Activated T-helper 2 cell treated with anti-CD3 and anti-CD28 coated beads, Interferon-gamma antibody, Interleukin-2, Interleukin-4, amounts not matched to agents 10 μg/mL and 5 μg/mL and 100 μg/mL, durations not matched to agents 14 hours and 24 hours and 36 hours (primary cell): ENCODE results near the gene CCR9. TPM values are rescaled to one million over a fixed set of nuclear protein-coding genes. Genes with fewer than 3 reads are reported as not detected.
"Not testable (repeated sequence)": the region's sequence is repeated elsewhere in the genome, so short reads cannot be mapped to it uniquely, and the experiment has no call there.

Experiments used
- DNase-seq: peaks from one replicate; pipeline ENCODE4 v3.0.0; 2021; ENCODE audit warnings: low spot score
- H3K27ac Mint-ChIP-seq: one replicate; pipeline ENCODE4 v1.8.0; 2021; ENCODE audit warnings: mixed read lengths
- H3K27me3 Mint-ChIP-seq: one replicate; pipeline ENCODE4 v1.8.0; 2021; ENCODE audit warnings: low read depth, mixed read lengths
- H3K36me3 Mint-ChIP-seq: one replicate; pipeline ENCODE4 v1.8.0; 2021; ENCODE audit warnings: low read depth, mixed read lengths
- H3K4me1 Mint-ChIP-seq: one replicate; pipeline ENCODE4 v1.8.0; 2021; ENCODE audit warnings: low read depth, mixed read lengths
- H3K4me3 Mint-ChIP-seq: one replicate; pipeline ENCODE4 v1.8.0; 2021; ENCODE audit warnings: low read depth, mild to moderate bottlenecking, moderate library complexity, mixed read lengths
- H3K9me3 Mint-ChIP-seq: one replicate; pipeline ENCODE4 v1.8.0; 2021; ENCODE audit warnings: mixed read lengths
- intact Hi-C: fragments of 100-400 bp; cut with micrococcal nuclease; formaldehyde crosslinking; loops from one replicate; pipeline ENCODE4 v1.15.1; 2023
- total RNA-seq: library from RNA; stranded (reverse); gene quantifications from 2 replicates; pipeline ENCODE4 v1.2.3, GENCODE V29; 2022

The CCR9 gene, protein sequence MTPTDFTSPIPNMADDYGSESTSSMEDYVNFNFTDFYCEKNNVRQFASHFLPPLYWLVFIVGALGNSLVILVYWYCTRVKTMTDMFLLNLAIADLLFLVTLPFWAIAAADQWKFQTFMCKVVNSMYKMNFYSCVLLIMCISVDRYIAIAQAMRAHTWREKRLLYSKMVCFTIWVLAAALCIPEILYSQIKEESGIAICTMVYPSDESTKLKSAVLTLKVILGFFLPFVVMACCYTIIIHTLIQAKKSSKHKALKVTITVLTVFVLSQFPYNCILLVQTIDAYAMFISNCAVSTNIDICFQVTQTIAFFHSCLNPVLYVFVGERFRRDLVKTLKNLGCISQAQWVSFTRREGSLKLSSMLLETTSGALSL
- total RNA-seq: not detected in 2 replicates

DNA sequence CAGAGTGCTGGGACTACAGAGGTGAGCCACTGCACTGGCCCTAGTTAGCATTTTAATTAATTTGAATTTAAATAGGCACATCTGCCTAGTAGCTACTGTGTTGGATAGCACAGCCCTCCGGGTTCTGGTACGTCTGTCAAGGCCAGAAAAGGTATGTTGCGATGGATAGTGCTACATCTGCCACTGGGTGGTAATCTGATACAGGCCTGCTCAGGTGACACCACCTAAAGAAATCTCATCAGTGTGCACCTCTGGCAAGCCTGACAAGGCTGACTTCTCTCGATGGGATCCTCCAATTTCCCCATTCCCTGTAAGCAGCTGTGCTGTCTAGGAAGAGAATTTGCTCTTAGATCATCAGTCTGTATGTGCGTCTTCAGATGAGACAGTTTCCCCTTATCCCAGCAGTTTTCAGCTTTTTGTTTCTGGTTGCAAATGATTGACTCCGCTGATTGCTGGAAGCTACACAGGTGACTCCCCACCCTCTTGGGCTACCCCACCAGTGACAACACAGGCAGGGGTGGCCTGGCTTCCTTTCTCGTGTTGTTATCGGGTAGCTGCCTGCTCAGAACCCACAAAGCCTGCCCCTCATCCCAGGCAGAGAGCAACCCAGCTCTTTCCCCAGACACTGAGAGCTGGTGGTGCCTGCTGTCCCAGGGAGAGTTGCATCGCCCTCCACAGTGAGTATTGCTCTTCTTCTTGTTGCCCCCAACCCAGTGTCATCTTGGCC, at the start of gene CCR9:
Gene CCR9, plus strand, starts transcription at position 565 of the 727 bp plus-strand sequence. CDS start 8,391 bp downstream, outside the sequence.
- no peak within 1 kb of the TSS for H3K27ac Mint-ChIP-seq
- no peaks in the 10 kb centered on the region for H3K36me3 Mint-ChIP-seq
- H3K4me1 Mint-ChIP-seq: peaks cover 17% of the 10 kb centered on the region
- H3K4me3 Mint-ChIP-seq: no peak within 1 kb of the TSS
- H3K27me3 Mint-ChIP-seq: peaks cover 63% of the 10 kb centered on the region
- no peak for DNase-seq
- no peaks in the 10 kb centered on the region for H3K9me3 Mint-ChIP-seq
- intact Hi-C loops: no loop called here

DNA sequence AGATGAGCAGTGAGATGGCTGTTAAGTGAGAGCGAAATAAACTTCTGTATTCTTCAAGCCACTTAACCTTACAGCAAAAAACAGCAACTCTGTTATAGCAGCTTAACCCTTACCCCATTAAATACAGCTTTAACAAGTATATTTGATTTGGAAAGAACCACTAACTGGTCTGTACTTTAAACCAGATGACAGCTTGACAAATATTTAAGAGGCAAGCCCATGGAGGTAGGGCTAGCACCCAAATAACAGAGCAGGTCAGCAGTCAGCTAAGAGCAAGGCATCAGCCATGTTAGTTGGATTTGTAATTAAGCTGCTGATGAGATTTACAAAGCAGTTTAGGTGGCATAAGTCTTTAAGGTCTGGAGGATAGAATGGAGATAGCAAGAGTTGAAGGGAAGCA, 47.9 kb upstream of the CCR9 start:
- H3K27me3 Mint-ChIP-seq: peaks cover 52% of the 10 kb centered on the region
- peaks cover 8% of the 10 kb centered on the region for H3K9me3 Mint-ChIP-seq
- H3K4me3 Mint-ChIP-seq: no peak overlapping the region
- H3K36me3 Mint-ChIP-seq: no peaks in the 10 kb centered on the region
- H3K4me1 Mint-ChIP-seq: peaks cover 8% of the 10 kb centered on the region
- no peak for DNase-seq
- no peak overlapping the region for H3K27ac Mint-ChIP-seq
- intact Hi-C loops: no loop called here

DNA sequence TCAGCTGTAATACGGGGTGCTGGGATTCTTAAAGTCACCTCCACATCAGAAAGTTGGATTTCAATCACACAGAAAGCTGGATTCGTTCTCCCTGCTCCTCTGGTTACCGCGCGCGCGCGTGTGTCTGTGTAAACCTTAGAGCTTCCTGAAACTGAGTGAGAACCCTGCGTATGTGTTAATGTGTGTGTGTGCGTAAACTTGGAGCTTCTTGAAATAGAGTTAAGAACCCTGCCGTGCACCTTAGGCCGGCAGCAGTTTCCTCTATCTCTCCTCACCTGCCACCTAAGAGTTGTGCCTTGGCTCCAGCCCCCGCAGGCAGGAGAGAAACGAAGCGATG, 45.0 kb upstream of the CCR9 start:
- Mint-ChIP-seq H3K27me3 (peaks cover 71% of the 10 kb centered on the region), H3K27ac (no peak overlapping the region), H3K4me3 (peak overlapping the region; percentile 88), H3K9me3 (peaks cover 8% of the 10 kb centered on the region), H3K36me3 (no peaks in the 10 kb centered on the region), H3K4me1 (peaks cover 20% of the 10 kb centered on the region)
- no peak for DNase-seq
- intact Hi-C loops: loop anchor here (5.0 kb wide), 1 partner anchor 76 kb away; no protein-coding TSS in a partner anchor

DNA sequence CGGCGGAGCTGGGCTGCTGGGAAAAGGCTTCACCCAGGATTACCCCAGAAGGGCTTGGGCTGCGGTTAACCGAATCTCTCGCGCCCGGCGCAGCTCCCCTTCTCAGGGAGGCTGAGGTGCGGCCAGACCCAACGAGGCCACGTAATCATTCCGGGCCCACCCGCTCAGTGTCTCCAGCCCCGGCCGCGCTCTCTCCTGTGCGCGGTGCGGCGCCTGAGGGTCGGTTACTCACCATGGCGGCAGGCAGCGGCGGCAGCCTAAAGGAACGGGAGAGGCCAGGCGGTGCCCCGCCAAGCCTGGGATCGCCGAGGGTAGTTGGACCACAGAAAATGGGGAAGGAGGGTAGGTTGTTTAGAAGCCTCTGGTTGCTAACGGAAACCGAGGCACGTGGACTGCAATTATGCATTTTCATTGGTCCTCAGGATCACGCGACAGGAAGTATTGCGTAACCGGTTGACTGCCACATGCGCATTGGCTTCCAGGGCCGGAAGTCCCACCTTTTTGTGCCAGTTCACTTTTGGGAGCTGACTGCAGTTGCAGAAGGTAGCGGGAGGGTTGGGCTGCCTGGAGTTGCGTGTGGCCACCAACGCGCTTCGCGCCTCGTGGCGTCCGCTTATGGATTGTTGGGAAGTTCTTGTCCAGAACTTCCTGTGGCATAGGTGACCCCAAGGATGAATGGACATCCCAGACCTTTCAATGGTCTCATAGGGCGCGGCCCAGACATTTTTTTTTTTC, 44.4 kb upstream of the CCR9 start, which contains the start of gene LZTFL1:
Gene LZTFL1, minus strand, starts transcription at position 363 of the 735 bp plus-strand sequence. Its CDS starts 128 bp downstream, at position 235.
- Mint-ChIP-seq H3K27ac (no peak within 1 kb of the TSS), H3K4me1 (peaks cover 20% of the 10 kb centered on the region), H3K9me3 (peaks cover 8% of the 10 kb centered on the region), H3K27me3 (peaks cover 73% of the 10 kb centered on the region), H3K36me3 (no peaks in the 10 kb centered on the region), H3K4me3 (peak within 1 kb of the TSS; percentile 88)
- DNase-seq: peak; percentile 83
- intact Hi-C loops: loop anchor here (5.0 kb wide), 1 partner anchor 75 kb away; no protein-coding TSS in a partner anchor

DNA sequence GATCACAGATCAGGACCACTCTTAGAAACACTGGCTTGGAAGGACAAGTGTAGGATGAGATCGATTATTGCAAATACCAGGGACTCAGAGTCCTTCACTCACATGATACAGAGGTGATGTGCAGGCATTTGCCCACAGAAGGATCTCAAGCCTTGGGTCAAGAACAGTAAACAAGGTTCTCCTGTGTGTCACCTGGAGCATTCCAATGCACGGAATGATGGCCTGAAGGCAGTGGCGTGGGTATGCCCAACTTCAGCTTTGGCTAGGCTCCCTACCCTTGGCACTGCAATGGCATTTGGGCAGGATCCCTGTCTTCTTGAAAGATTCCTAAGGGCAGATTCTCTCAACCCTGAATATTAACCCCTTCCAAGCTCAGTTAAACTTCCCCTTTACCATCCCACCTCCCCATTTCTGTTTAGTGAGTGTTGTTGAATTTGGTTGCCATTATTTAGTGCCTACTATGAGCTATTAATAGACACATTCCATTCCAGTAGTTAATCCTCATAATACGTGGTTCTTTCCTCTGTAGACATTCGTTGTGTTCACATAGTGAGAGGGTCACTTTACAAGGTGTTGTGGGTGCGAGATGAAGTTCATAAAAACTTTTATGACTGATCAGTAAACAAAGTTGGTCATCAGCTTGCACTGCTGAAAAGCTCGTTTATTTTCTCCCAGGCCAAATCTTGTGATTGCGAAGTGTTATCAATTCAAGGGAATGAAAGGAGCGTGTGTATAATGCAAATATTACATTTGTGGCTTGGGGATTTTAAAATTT, 43.3 kb upstream of the CCR9 start:
- Mint-ChIP-seq H3K4me1 (peaks cover 20% of the 10 kb centered on the region), H3K4me3 (peak overlapping the region; percentile 45), H3K27me3 (peaks cover 74% of the 10 kb centered on the region), H3K9me3 (peaks cover 8% of the 10 kb centered on the region), H3K27ac (no peak overlapping the region), H3K36me3 (no peaks in the 10 kb centered on the region)
- DNase-seq: no peak
- intact Hi-C loops: loop anchor here (5.0 kb wide), 1 partner anchor 74 kb away; no protein-coding TSS in a partner anchor

DNA sequence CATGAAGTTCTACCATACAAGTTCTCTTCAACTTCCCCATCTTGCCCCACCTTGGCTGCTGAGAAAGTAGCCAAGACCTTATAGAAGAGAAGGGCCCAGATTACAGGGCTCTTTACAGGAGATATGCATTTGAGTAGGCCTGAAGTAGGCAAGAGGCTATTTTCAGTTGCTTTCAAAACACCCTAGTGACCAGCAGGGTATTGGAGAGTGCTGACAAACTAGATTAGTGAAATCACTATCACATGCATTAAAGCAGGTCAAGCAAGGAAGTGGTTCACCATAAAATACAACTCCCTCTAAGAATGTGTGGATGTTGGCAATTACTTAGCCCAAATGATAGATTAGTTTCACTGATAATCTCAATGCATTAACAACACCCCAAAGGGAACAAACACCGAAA, 41.7 kb upstream of the CCR9 start:
- H3K4me1 Mint-ChIP-seq: peaks cover 20% of the 10 kb centered on the region
- H3K27me3 Mint-ChIP-seq: peaks cover 71% of the 10 kb centered on the region
- H3K36me3 Mint-ChIP-seq: no peaks in the 10 kb centered on the region
- peaks cover 8% of the 10 kb centered on the region for H3K9me3 Mint-ChIP-seq
- DNase-seq: no peak
- H3K4me3 Mint-ChIP-seq: no peak overlapping the region
- no peak overlapping the region for H3K27ac Mint-ChIP-seq
- intact Hi-C loops: loop anchor here (2.0 to 5.0 kb wide), 2 partner anchors 16 to 73 kb away; no protein-coding TSS in a partner anchor

DNA sequence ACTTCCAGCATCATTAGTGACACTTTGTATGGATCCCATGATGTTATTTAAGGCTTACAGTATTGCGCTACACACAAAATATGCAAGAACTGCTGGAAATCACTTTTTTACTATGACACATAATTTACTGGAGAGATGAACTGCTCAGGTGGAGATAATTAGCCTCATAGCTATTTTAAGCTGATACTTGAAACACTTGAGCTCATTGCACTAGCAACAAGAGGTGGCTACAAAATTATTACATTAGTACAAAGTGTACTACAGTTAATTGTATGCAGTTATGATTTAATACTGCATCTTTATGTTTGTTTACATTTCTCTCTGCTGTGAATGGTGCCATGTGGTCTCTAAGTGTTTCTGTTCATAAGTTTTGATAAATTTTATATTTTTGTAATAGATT, 38.0 kb upstream of the CCR9 start:
- intact Hi-C loops: no loop called here
- H3K36me3 Mint-ChIP-seq: no peaks in the 10 kb centered on the region
- H3K27me3 Mint-ChIP-seq: peaks cover 74% of the 10 kb centered on the region
- peaks cover 20% of the 10 kb centered on the region for H3K4me1 Mint-ChIP-seq
- no peak overlapping the region for H3K27ac Mint-ChIP-seq
- no peaks in the 10 kb centered on the region for H3K9me3 Mint-ChIP-seq
- no peak overlapping the region for H3K4me3 Mint-ChIP-seq
- DNase-seq: no peak

DNA sequence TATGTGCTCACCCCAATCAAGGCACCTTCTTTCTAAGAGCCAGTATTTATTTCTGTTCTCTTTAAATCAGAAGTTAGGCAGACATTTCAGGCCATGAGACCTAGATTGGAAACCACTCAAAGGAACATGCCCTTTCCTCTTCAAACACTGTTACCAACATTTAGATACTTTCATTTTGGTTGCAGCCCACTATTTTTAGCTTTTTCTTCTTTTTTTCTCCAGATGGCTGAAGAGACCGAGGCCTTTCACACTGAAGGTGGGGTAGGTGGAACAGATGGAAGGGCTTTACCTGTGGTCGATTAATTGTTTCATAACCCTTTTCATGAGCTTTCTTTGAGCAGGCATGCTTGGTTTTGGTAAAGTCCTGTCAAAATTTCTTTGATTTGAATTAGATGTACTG, 33.5 kb upstream of the CCR9 start:
- no peak overlapping the region for H3K4me3 Mint-ChIP-seq
- peaks cover 79% of the 10 kb centered on the region for H3K27me3 Mint-ChIP-seq
- peaks cover 12% of the 10 kb centered on the region for H3K9me3 Mint-ChIP-seq
- no peak for DNase-seq
- intact Hi-C loops: no loop called here
- H3K4me1 Mint-ChIP-seq: peaks cover 8% of the 10 kb centered on the region
- no peak overlapping the region for H3K27ac Mint-ChIP-seq
- H3K36me3 Mint-ChIP-seq: peaks cover 4% of the 10 kb centered on the region

DNA sequence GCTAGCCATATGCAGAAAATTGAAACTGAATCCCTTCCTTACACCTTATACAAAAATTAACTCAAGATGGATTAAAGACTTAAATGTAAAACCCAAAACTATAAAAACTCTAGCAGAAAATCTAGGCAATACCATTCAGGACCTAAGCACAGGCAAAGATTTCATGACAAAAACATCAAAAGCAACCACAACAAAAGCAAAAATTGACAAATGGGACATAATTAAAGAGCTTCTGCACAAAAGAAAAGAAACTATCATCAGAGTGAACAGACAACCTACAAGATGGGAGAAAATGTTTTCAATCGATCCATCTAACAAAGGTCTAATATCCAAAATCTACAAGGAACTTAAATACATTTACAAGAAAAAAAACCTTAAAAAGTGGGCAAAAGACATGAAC, 30.0 kb upstream of the CCR9 start:
- Mint-ChIP-seq H3K27me3 (peaks cover 68% of the 10 kb centered on the region), H3K4me1 (peaks cover 19% of the 10 kb centered on the region), H3K9me3 (peaks cover 12% of the 10 kb centered on the region)
- H3K36me3 Mint-ChIP-seq, intact Hi-C loops, H3K4me3 Mint-ChIP-seq, DNase-seq, H3K27ac Mint-ChIP-seq: not testable (repeated sequence)

DNA sequence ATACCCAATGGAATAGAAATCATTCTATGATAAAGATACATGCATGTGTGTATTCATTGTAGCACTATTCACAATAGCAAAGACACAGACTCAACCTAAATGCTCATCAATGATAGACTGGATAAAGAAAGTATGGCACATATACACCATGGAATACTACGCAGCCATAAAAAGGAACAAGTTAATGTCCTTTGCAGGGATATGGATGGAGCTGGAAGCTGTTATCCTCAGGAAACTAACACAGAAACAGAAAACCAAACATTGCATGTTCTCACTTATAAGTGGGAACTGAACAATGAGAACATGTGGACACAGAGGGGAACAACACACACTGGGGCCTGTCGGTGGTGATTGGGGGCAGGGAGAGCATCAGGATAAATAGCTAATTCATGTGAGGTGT, 29.3 kb upstream of the CCR9 start:
- H3K4me3 Mint-ChIP-seq, DNase-seq, H3K27ac Mint-ChIP-seq, intact Hi-C loops, H3K36me3 Mint-ChIP-seq: not testable (repeated sequence)
- peaks cover 23% of the 10 kb centered on the region for H3K4me1 Mint-ChIP-seq
- peaks cover 12% of the 10 kb centered on the region for H3K9me3 Mint-ChIP-seq
- H3K27me3 Mint-ChIP-seq: peaks cover 64% of the 10 kb centered on the region

DNA sequence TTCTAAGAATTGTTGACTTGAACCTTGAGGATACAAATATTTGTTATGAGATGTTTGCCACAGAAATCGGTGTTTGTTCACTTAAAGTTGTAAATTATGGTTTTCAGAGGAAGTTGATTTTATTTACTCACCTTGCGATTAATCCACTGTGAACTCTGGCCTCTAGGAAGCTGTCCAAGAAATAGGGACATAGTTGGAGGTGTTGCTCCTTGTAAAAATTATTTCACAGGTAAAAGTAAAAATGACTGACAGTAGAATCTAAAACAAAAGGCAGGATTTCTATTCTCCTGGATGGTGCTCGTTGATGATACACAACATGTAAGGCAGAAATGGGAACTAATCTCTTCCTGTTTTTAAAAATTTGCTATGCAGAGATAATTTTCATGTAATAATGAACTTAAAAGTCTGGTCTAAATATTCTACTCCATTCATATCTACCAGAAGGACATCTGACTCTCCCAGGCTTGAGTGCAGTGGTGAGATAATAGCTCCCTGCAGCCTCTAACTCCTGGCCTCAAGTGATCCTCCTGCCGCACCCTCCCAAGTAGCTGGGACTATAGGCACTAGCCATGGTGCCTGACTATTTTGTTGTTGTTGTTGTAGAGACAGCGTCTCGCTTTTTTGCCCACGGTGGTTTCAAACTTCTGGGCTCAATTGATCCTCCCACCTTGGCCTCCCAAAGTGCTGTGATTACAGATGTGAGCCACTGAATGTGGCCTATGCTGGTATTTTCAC, 27.4 kb upstream of the CCR9 start:
- Mint-ChIP-seq H3K36me3 (peaks cover 13% of the 10 kb centered on the region), H3K27ac (no peak overlapping the region), H3K9me3 (peaks cover 27% of the 10 kb centered on the region), H3K4me3 (no peak overlapping the region), H3K27me3 (peaks cover 65% of the 10 kb centered on the region), H3K4me1 (peaks cover 30% of the 10 kb centered on the region)
- no peak for DNase-seq
- intact Hi-C loops: no loop called here
